ENCODE results near the gene LIMCH1.
"Not testable (repeated sequence)": the region's sequence is repeated elsewhere in the genome, so short reads cannot be mapped to it uniquely, and the experiment has no call there.

LIMCH1 gene

DNA sequence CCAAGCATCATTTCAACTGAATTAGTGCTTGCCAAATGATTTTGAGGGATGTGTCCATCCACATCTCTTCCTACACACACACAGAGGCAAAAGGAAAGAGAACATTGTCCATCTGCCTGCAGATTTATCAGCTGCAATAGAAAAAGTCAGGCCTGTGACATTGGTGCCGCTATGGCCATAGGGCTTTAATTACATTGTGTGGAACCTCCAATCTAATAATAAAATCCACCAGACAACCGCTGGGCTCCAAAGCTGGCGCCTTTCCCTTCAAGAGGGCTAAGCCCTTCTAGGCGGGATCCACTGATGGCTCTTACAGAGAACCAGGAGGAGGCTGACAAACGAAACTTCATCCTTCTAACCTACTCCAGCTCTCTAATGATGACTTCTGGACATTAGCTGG, 150.0 kb downstream of the LIMCH1 start:
- no peak for DNase-seq

DNA sequence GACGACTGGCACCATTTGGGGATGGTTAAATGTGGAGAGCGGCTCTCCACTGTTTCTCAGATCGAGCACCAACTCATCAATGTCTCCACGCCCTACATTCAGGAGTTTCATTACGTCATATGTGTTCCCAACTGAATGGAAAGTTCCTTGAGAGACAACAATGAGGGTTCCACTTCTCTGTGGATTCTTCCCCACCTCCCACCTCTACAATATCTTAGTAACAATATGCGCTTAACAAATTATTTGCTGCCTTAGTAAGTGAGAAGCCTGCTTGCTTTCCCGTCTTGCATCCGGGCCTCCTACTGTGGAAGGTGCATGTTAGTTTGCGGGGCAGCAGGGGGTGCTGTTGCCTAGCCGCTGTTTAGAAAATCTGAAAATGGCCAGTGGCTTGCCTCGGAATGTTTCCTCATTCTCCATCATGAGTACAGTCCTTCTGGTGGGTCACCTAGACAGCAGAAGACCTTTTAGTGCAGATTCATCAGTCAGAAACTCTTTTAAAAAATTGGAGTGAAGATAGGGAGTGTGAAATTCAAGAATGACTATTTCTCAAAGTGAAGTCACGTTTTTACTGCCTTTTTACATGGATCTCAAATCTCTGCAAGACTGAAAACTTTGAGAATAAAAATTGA, 154.9 kb downstream of the LIMCH1 start:
- DNase-seq = peak; percentile 24 to 71

DNA sequence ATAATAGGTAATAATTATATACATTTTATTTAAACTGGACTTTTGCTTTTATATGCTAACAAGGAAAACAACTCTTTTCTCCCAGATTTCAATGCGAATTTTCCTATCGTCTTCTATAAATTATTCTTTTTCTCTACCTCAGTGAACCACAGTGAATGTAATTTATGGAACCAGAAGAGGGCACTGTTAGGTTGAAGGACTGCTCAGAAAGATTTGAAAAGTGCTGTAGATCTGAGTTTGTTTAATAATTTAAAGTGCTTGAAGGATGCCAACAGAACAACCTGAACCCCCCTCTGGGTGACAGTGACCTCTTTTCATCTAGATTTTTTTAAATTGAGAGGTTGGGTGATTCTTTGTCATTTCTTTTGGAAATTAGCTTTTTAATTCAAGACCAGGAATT, 155.7 kb downstream of the LIMCH1 start:
- peak; percentile 6 to 31 for DNase-seq

DNA sequence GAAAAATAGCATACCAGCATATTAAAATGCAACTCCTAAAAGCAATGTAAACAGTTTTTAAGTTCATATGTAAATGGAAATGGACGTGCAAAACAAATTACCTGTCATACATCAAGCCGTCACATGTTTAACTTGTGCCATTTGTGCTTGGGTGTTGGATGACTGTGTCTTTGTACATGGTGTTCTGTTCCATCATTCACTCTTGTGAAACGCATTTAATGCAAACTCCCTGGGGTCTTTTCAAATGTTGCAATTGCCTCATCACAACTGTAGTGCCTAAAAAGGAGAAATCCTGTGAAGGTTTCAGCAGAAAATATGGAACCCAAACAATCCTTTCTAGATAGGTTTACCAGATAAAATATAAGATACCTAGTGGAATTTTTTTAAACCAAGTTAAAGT, 158.2 kb downstream of the LIMCH1 start:
- DNase-seq = no peak

DNA sequence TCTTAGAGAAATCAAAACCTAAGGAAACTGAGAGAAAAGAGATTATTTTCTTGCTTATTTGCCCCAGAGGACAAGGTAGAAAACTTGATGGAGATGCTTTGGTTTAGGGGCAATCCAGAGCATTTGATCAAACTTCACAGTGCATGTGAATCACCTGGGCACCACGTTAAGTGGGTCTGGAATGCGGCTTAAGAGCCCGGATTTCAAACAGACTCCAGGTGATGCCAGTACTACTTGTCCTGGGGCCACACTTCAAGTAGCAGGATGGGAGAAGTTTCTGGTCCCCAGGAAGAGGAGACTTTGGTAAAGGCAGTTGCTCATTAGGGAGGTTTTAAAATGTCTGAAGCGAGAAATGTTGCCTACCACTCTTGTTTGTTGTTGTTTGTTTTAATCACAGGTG, 158.8 kb downstream of the LIMCH1 start:
- DNase-seq = no peak

DNA sequence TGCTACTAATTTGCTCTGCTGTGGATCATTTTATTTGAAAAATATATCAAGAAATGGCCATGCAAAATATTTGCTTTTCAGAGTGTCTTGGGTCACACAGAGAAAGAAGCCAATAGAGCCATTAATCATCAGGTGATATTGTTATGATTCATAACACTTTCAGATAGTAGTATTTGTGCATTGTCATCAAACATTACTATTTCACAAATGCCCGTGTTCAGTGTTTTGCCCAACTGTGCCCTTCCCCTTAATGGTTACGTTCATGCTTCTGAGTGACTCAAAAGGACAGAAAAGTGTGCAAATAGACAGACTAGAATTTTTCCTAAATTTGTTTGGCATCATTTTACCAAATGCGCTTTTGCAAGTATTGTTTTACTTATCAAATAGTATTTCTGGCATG, 164.0 kb downstream of the LIMCH1 start:
- DNase-seq = no peak

DNA sequence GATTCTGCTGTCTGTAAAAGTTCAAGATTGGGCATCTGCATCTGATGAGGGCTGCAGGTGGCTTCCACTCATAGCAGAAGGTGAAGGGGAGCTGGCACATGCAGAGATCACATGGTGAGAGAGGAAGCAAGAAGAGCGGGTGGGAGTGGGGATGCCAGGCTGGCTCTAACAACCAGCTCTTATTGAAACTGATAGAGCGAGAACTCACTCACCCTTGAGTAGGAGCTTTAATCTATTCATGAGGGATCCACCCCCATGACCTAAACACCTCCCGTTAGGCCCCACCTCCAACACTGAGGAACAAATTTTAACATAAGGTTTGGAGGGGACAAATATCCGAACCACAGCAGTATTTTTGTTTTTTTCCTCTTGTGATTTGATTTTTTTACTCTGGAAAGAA, 164.8 kb downstream of the LIMCH1 start:
- no peak for DNase-seq

DNA sequence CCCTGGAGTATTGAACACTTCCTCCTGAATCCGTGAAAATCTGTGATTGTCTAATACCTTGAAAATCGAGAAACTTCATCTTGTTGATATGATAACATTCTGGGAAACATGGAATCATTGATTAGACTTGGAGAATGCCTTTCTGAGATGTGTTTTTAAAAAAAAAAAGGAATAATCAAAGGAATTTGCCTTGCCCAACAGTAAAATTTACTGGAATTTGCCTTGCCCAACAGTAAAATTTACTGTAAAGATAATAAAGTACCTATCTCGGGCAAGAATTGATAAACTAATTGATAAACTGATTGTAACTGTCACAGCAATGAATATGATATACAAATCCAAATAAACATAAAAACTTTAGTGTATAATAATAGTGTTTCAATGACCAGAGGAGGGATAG, 165.8 kb downstream of the LIMCH1 start:
- no peak for DNase-seq

DNA sequence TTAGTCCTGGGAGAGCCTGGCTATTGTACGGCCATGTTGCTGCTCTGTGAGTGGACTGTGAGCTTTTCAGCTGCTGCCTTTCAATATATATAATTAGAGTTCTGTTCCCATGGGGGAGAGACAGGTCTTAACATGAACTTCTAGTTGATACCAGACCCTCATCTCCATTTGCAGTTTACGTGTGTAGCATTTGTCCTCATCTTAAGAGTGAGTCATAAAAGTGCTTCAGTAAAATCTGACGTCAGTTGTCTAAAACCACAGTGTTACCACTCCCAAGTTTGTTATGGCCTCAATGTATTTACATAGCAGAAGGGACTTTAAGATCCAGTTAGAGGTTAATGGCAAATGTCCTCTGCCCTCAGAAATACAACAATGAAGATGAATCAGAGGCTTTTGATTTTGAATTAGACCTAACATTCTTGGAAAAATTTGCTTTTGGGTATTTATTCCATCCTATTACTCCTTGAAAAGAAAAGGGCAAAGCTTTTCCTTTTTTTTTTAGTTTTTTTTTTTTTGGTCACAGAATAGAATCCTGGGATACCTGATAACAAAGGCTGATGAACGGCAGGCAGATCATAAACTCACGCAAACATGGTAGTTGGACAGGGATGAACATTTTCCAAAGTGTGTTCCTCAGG, 172.0 kb downstream of the LIMCH1 start:
- DNase-seq = peak in 1 of 2 experiments; percentile 18

DNA sequence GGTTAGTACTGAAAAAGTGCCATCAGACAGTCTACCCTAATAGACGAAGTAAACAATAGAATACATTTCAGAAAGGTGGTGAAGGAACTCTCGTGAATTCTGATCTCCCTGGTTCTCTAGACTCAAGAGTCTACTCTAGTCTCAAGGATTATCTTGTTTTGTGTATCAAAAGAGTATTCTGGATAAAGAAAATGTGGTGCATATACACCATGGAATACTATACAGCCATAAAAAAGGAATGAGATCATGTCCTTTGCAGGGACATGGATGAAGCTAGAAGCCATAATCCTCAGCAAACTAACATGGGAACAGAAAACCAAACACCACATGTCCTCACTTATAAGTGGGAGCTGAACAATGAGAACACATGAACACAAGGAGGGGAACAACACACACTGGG, 173.7 kb downstream of the LIMCH1 start:
- not testable (repeated sequence) for DNase-seq

DNA sequence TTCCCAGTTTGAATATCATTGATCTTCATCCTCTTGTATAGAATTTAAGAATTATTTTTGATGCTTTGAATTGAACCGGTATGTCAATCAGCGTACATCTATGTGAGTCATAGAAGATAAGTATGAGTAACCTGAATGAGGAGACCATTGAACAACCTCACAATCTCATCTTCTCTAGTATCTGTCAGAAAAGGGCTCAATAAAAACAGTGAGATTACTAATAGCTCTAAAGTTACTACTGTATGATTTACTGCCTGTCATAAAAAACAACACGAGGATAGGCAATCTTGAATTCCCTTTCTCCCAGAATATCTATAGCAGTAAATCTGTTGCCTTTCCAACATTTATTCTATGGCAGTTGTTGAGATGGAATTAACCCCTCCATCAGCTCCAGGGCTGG, 174.5 kb downstream of the LIMCH1 start:
- DNase-seq = no peak

DNA sequence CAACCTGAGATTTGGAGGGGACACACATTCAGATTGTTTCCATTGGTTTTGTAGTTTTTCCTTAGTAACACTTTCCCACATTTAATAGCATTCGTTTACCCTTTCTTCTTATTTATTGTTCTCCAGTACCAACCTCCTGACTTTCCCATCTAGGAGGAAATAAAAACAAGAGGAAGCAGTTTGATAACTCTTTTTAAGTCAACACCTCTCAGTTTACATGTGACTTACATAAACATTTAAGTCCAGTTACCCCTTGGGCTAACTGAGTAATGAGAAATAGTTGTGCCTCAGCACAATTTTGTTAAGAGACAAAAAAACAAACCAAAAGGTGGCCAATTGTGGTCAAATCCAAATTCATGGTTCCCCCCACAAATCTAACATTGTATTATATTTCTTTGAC, 175.8 kb downstream of the LIMCH1 start:
- no peak for DNase-seq

DNA sequence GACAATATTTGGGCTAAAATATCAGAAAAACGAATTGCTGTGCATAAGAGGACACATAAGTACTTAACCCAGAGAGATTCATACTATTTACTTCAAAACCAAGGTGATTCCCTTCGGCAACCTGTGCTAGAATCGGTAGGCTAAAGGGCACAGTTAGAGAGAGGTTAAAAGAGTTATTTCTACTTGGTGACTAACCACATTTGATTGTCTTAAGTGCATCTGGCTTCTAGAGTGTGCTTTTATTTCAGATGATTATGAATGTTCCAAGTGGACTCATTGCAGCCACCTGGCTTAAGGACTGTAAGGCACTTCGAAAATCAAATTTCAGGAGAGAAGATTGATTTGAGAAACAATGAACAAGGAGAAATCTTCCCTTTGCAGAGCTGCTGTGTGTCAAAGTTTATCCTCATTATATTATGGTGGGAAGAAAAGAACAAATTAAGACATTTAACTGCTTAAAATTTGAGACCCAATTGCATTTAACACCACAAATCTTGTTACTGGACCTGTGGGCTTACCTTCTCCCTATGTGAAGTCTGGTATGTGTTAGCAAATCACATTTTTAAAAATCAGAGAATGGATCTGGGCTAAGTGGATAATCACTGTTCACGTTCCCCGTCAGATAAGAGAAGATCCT, 176.5 kb downstream of the LIMCH1 start:
- DNase-seq = no peak

DNA sequence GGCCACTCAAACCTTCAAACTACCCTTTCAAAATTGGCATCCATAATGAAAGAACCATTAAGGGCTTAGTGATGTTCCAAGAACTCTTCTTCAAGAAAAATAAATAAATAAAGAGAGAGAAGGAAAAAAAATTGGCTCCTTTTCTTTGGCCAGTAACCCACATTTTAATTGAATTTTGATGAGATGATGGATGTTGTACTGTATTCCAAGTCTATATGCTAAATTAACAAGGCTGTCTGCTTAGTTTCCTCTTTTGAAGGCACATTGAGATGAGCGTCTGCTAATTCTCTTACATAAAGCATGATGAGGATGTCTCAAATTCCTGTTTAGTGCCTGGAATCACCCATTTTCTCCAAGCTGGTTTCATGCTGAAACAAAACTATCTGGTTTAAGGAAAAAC, 177.2 kb downstream of the LIMCH1 start:
- DNase-seq = no peak

DNA sequence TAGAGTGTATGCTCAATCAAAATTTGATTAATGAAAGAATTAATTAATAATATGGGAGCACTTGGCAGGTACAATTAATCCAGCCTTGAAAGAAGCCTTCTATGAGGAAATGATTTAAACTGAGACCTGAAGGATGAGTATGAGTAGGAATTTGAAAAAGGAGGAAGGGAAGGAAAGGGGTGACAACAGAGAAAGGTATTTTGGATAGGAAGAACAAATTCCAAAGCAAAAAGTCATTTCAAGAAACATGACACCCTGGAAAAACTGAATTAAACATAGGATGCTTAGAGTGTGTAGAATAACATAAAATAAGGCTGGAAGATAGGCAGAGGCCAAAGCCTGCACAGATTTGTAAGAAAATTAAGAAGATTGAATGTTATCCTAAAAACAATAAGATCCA, 180.9 kb downstream of the LIMCH1 start:
- no peak for DNase-seq

DNA sequence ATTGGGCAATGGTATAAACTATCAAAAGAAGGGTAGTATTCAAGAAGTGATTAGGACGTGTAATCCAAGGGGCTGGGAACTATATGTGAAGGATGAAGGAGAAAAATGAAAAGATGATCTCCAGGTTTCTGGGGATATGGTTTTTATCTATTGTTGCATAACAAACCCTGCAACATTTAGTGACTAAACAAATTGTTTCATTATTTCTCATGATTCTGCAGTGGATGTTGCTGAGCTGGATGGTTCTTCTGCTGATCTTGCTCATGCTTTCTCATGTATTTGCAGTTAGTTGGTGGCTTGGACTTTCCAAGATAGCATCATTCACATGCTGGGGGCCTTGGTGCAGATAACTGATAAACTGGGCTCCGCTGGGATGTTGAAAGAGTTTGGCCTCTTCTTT, 181.5 kb downstream of the LIMCH1 start:
- DNase-seq = no peak

DNA sequence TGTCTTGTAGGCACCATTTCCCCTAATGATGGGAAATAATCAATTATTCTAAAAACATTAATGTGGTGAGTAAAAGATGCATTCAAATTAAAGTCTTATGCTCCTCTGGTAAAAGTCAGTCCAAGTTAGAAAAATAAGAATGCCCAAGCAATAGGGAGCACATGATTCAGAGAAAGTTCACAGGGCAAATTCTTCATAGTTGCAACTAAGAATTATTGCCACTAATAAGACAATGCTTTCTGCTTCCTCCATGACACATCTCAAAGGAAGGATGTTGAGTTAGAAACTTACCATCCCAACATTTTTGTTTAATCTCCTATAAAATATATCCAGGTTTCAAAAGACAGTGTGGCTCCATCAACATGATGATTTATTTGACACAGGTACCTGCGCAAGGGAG, 184.2 kb downstream of the LIMCH1 start:
- no peak for DNase-seq

DNA sequence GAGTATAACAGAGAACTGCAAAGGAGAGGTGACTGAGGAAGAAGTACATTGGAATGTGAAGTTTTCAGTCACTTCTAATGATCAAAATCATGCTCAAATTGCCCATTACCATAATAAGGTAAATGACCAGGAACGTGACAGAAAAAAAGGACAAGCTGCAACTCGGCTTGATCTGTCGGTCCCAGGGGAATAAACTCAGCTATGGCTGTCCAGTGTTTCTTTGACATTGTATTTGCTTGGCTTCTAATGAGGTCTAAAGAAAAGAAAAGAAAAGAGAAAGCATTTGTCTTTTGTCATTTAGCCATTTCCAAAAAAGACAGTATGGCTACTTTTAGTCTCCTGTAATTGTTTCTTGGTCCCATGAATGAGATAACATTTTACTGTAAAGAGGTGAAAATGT, 185.3 kb downstream of the LIMCH1 start:
- no peak for DNase-seq

DNA sequence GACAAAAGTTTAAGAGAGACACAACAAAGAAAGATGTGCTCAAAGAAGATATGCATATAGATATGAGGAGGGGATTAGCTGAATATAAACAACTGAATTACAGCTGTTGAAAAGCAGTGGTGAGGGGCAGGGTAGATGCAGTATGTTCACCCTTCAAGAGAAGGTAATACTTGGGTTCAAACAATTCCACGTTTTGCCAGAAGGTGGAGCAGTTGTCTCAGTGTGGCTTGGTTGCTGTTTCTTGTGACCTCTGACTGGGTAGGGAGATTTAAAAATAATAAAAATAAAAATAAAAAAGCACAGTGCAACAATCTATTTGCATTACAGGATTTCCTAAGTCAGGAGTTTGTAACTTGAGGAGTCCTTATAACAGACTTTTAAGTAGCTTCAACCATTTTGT, 187.3 kb downstream of the LIMCH1 start:
- no peak for DNase-seq

DNA sequence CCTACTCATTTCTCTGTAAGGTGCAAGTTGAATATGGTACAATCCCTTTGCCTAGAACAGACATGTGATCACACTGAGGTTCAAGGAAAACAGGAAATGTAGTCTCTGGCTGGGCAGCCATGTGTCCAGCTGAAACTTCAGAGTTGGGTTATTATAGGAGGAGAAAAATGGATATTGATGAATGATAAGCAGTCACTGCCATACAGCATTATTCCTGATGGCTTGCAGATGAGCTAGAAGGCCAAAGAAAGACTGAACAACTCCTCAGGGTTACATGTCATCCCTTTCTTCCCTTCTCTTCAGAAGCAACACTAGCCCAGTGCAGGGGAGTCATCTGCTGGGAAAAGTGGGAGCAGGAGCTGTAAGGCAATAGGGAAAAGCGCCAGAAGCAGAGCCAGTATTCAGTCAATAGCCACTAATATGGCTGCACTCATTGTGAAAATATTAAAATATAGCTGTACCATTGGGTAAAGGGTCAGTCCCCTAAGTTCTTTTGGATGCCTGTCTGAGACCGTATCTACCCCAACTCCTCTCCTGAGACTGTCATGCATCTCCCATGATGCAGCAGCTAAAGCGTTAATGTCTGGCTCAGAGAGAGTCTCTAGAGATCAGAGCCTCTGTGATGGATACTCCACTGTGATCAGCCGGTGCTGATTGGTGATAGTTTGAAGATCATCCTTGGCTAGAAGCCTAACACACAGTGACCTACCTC, 190.1 kb downstream of the LIMCH1 start:
- no peak for DNase-seq

DNA sequence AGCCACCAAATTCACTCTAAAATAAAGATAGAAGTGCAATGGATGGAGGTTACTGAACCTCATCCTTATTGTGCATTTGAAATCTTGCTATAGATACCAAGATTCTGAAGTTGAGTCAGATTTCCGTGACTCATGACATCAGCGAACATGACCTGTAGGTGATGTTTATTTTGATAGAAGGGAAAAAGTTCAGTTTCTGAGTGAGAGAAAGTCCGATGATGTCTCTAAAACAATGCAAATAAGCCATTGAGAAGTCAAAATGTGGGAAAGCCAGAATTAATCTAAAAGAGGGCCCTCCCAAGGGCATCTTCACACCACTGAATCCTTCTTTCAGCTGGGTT, 190.6 kb downstream of the LIMCH1 start:
- no peak for DNase-seq

DNA sequence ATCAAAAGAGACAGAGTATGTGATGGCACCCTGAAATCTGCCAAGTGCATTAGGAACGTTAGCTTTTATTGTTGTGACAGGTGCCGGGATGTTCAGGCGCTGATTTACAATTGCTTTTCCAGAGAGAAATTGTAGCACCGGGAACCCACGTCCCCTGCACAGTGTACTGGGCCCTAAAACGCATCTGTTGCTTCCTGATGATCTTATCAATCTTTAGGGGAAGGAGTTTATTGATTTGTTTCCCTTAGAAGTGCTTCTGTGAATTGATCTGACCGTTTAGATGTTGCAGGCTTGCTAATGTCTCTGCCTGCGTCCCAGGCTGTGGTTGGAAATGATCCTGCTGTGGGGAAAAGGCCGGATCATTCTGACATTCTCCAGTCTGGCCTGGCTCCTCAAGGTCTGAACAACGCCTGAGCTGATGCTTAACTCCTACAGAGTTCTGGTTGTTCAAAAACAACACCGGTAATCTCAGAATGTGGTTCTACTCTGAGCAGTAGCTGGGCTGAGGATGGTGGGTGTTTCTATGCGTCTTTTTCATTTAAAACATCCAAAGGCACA, 193.7 kb downstream of the LIMCH1 start:
- DNase-seq = no peak

DNA sequence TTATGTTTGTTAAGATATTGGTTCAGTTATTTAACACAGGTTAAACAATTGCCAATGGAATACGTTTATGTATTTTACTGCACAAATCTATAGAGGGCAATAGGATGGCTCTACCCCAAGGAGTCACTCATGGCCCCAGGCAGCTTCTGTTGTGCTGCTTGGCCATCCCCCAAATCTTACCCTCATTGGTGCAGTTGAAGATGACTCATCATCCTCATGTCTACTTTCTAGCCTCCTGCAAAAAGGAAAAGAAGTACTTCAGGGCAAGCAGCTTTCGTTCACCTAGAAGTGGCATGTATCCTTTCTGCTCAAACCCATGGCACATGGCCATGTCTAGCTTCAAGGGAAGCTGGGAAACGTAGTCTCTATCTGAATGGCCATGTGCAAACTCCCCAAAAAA, 196.4 kb downstream of the LIMCH1 start:
- no peak for DNase-seq

DNA sequence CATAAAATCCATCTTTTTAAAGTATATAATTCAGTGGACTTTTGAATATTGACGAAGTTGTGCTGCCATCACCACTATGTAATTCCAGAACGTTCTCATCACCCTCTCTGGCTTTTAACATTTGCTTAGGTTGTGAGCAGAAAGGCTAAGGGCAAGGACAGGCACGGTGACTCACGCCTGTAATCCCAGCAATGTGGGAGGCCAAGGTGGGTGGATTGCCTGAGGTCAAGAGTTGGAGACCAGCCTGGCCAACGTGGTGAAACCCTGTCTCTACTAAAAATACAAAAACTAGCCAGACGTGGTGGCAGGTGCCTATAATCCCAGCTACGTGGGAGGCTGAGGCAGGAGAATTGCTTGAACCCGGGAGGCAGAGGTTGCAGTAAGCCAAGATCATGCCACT, 199.5 kb downstream of the LIMCH1 start:
- DNase-seq = not testable (repeated sequence)
